Inferior parietal cortex (tissue), 1 donor: ENCODE measurements around the gene CD164L2.
"Not testable (repeated sequence)": the region's sequence is repeated elsewhere in the genome, so short reads cannot be mapped to it uniquely, and the experiment has no call there.

ENCODE experiments used
- DNase-seq: peaks from one replicate; pipeline ENCODE4 v3.0.0-alpha.2; 2016; ENCODE audit errors: extremely low spot score

Gene CD164L2

GRCh38 chr1:27384797-27385196 lies 1.7 kb upstream of the CD164L2 start:
- not testable (repeated sequence) for DNase-seq

- DNase-seq, result no peak
Measured at GRCh38 chr1:27383661-27384060, 528 bp upstream of the CD164L2 start.

- no peak for DNase-seq
Measured at GRCh38 chr1:27381969-27382762, 967 bp downstream of the CD164L2 start.

- no peak for DNase-seq
Measured at GRCh38 chr1:27380766-27381733, 2.1 kb downstream of the CD164L2 start.

- DNase-seq, result no peak
Measured at GRCh38 chr1:27380224-27380623, 2.9 kb downstream of the CD164L2 start.

- DNase-seq, result no peak
Measured at GRCh38 chr1:27379564-27380122, 3.5 kb downstream of the CD164L2 start.

- no peak for DNase-seq
Measured at GRCh38 chr1:27377760-27378495, 5.2 kb downstream of the CD164L2 start.

GRCh38 chr1:27374362-27375086 lies 8.6 kb downstream of the CD164L2 start, which contains the start of gene FCN3:
Gene FCN3, minus strand, starts transcription at chr1:27374824. Its CDS starts 6 bp downstream, at chr1:27374818.
- DNase-seq, result no peak

- DNase-seq, result no peak
Measured at GRCh38 chr1:27372808-27373690, 10.1 kb downstream of the CD164L2 start.

- DNase-seq, result no peak
Measured at GRCh38 chr1:27372022-27372807, 10.9 kb downstream of the CD164L2 start.

GRCh38 chr1:27368869-27369582 lies 14.1 kb downstream of the CD164L2 start:
- DNase-seq, result no peak

GRCh38 chr1:27367160-27367650 lies 15.9 kb downstream of the CD164L2 start:
- DNase-seq, result no peak

- peak; percentile 49 for DNase-seq
Measured at GRCh38 chr1:27366411-27367159, 16.5 kb downstream of the CD164L2 start, which contains the start of gene MAP3K6. Gene MAP3K6, minus strand, starts transcription at chr1:27366961. Its CDS starts 364 bp downstream, at chr1:27366597.

GRCh38 chr1:27366113-27366410 lies 17.1 kb downstream of the CD164L2 start:
- peak; percentile 30 for DNase-seq

GRCh38 chr1:27365372-27366112 lies 17.6 kb downstream of the CD164L2 start:
- DNase-seq, result peak; percentile 68

- DNase-seq, result no peak
Measured at GRCh38 chr1:27364696-27365371, 18.3 kb downstream of the CD164L2 start.
